Measurements from ENCODE around the gene SEL1L3. TPM values are rescaled to one million over a fixed set of nuclear protein-coding genes. Genes with fewer than 3 reads are reported as not detected.

Gene SEL1L3
- total and polyA plus RNA-seq, 2 of the 13 experiments (the other 11 are each of a cell fraction or from before 2014, with no cell fraction given) = 0.28 to 1.1 TPM

DNA sequence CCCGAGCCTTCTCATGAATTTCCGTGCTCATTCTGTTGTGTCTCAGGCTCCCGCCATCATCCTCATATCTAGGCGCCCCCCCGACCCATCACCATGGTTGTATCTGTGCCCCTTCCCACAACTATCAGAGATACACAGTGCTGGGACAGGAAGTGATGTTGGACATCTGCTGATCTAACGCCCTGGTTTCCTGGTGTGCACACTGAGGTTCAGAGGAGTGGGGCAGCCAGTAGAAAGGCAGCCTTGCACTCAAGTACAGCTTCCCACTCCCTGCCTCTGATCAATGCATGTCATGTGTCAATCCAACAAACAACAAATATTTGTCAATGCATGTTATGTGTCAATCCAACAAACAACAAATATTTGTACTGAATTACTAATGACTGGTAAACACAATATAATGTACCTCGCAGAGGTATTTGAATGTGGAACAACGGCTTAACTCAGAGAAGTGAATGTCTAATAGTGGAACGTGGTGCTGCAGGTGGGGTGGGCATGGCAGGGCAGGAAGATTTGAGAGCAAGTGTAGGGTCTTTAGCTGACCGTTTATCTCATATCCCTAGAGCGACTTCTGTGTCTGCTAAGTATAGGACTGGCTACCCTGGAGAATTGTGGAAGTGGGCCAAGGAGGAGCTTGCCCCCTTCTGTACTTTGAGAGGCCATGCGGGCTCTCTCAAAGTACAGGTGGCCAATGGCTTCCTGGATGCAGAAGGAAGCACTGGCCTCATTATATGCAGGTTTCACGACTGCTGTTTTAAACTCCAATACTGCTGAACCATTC, 10.3 kb upstream of the SEL1L3 start:
- ATAC-seq (no peak), DNase-seq (ENCODE audit: low spot score) (no peak), FAIRE-seq (no peak)
- 39% methylated on average over 10 of the region's 13 CpGs for WGBS (ENCODE audit: low lambda C conversion rate)
- Histone ChIP-seq H2AFZ (ENCODE audit: low read length) (no peak overlapping the region), H4K20me1 (ENCODE audit: insufficient read depth, low read length) (no peaks in the 10 kb centered on the region), H3K9ac (ENCODE audit: insufficient read depth, low read depth, low read length) (no peak overlapping the region), H3K27ac (ENCODE audit: extremely low read length, insufficient read depth, low read length) (no peak overlapping the region), H3K4me1 (ENCODE audit: insufficient read depth, low read length) (no peaks in the 10 kb centered on the region), H3K27me3 (ENCODE audit: control insufficient read depth in 1 of 2, insufficient read depth in 2 of 2, low read length in 2 of 2) (peaks cover 0 to 28% of the 10 kb centered on the region in 2 experiments; a peak in 3 of 5 replicates), H3K4me2 (ENCODE audit: low read depth, low read length) (no peak overlapping the region), H3K4me3 (replicated peaks in 1 of 3; ENCODE audit: insufficient read depth in 1 of 3, low read depth in 2 of 3, low read length in 3 of 3) (no peak overlapping the region), H3K9me3 (ENCODE audit: low read length) (no peaks in the 10 kb centered on the region), H3K79me2 (ENCODE audit: insufficient read depth, low read length) (no peaks in the 10 kb centered on the region), H3K36me3 (replicated peaks in 1 of 2; ENCODE audit: control insufficient read depth in 1 of 2, insufficient read depth in 2 of 2, low read length in 2 of 2) (no peaks in the 10 kb centered on the region)
- no peak for TF ChIP-seq JUNB (CRISPR knock-in tag; IDR thresholded peaks at IDR 0.05; ENCODE audit: borderline replicate concordance)
- no peak for TF ChIP-seq DNMT3B (CRISPR knock-in tag; conservative IDR thresholded peaks at IDR 0.05)
- TF ChIP-seq SOX5 (CRISPR knock-in tag; IDR thresholded peaks at IDR 0.05; ENCODE audit: borderline replicate concordance) = no peak
- no peak for TF ChIP-seq ZNF891 (CRISPR knock-in tag; IDR thresholded peaks at IDR 0.05)
- TF ChIP-seq, protein P1, sequence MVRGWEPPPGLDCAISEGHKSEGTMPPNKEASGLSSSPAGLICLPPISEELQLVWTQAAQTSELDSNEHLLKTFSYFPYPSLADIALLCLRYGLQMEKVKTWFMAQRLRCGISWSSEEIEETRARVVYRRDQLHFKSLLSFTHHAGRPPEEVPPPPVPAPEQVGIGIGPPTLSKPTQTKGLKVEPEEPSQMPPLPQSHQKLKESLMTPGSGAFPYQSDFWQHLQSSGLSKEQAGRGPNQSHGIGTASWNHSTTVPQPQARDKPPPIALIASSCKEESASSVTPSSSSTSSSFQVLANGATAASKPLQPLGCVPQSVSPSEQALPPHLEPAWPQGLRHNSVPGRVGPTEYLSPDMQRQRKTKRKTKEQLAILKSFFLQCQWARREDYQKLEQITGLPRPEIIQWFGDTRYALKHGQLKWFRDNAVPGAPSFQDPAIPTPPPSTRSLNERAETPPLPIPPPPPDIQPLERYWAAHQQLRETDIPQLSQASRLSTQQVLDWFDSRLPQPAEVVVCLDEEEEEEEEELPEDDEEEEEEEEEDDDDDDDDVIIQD (CRISPR knock-in tag; IDR thresholded peaks at IDR 0.05; ENCODE audit: low read depth) = no peak
- TF ChIP-seq, protein P2, sequence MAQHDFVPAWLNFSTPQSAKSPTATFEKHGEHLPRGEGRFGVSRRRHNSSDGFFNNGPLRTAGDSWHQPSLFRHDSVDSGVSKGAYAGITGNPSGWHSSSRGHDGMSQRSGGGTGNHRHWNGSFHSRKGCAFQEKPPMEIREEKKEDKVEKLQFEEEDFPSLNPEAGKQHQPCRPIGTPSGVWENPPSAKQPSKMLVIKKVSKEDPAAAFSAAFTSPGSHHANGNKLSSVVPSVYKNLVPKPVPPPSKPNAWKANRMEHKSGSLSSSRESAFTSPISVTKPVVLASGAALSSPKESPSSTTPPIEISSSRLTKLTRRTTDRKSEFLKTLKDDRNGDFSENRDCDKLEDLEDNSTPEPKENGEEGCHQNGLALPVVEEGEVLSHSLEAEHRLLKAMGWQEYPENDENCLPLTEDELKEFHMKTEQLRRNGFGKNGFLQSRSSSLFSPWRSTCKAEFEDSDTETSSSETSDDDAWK (CRISPR knock-in tag; IDR thresholded peaks at IDR 0.05) = no peak
- TF ChIP-seq, protein P3, sequence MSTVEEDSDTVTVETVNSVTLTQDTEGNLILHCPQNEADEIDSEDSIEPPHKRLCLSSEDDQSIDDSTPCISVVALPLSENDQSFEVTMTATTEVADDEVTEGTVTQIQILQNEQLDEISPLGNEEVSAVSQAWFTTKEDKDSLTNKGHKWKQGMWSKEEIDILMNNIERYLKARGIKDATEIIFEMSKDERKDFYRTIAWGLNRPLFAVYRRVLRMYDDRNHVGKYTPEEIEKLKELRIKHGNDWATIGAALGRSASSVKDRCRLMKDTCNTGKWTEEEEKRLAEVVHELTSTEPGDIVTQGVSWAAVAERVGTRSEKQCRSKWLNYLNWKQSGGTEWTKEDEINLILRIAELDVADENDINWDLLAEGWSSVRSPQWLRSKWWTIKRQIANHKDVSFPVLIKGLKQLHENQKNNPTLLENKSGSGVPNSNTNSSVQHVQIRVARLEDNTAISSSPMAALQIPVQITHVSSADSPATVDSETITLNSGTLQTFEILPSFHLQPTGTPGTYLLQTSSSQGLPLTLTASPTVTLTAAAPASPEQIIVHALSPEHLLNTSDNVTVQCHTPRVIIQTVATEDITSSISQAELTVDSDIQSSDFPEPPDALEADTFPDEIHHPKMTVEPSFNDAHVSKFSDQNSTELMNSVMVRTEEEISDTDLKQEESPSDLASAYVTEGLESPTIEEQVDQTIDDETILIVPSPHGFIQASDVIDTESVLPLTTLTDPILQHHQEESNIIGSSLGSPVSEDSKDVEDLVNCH (CRISPR knock-in tag; IDR thresholded peaks at IDR 0.05) = no peak
- no peak for TF ChIP-seq SKI (IDR thresholded peaks at IDR 0.05; ENCODE audit: partially characterized antibody)
- TF ChIP-seq CBX5 (CRISPR knock-in tag; IDR thresholded peaks at IDR 0.05; ENCODE audit: borderline replicate concordance) = no peak
- no peak for TF ChIP-seq ZNF598 (CRISPR knock-in tag; IDR thresholded peaks at IDR 0.05; ENCODE audit: borderline replicate concordance)
- in situ Hi-C loops (cut with HindIII; ENCODE audit: extremely low pct_ligation_motif_present, low pct_unique_long_range_greater_than_20kb) = no loop called here
- intact Hi-C loops (cut with micrococcal nuclease; ENCODE audit: unreplicated experiment) = no loop called here
- no TSS peak for BruUV-seq (replicated peaks)
- POLR2A ChIA-PET = no interaction called here
- CTCF ChIA-PET (ENCODE audit: low intra/inter-chr PET ratio, low total read pairs) = no interaction called here

Data from HepG2 (cell line).